Trophoblast cell (in vitro differentiated cells and primary cell): ENCODE data around the gene CCL17.
"Not testable (repeated sequence)": the region's sequence is repeated elsewhere in the genome, so short reads cannot be mapped to it uniquely, and the experiment has no call there.

Experiments used
- DNase-seq, 2 donors: peaks; one replicate each; pipeline ENCODE4 v3.0.0-alpha.2; 2016
- H2AFZ ChIP-seq: 2 replicates; pipeline ENCODE4 v1.6.1; 2013; ENCODE audit warnings: low read length, moderate library complexity, mild to moderate bottlenecking; ENCODE audit not compliant: insufficient read depth, poor library complexity
- H2AK5ac ChIP-seq: 2 replicates; pipeline ENCODE4 v1.6.1; 2013; ENCODE audit warnings: mild to moderate bottlenecking, low read length
- H2BK120ac ChIP-seq: 2 replicates; pipeline ENCODE4 v1.6.1; 2013; ENCODE audit warnings: low read length, mild to moderate bottlenecking, moderate library complexity; ENCODE audit not compliant: insufficient read depth, poor library complexity
- H2BK12ac ChIP-seq: 2 replicates; pipeline ENCODE4 v1.6.1; 2013; ENCODE audit warnings: mild to moderate bottlenecking, low read length, moderate library complexity
- H2BK5ac ChIP-seq: 2 replicates; pipeline ENCODE4 v1.6.1; 2013; ENCODE audit warnings: low read length, low read depth, moderate library complexity, mild to moderate bottlenecking; ENCODE audit not compliant: poor library complexity
- H3K14ac ChIP-seq: 2 replicates; pipeline ENCODE4 v1.6.1; 2013; ENCODE audit warnings: mild to moderate bottlenecking, low read length
- H3K18ac ChIP-seq: 2 replicates; pipeline ENCODE4 v1.6.1; 2013; ENCODE audit warnings: mild to moderate bottlenecking, low read length
- H3K23ac ChIP-seq: 2 replicates; pipeline ENCODE4 v1.6.1; 2013; ENCODE audit warnings: low read length
- H3K27ac ChIP-seq: 2 replicates; pipeline ENCODE4 v1.5.1; 2013; ENCODE audit warnings: low read depth, mild to moderate bottlenecking, inconsistent platforms, low read length, moderate library complexity
- H3K27me3 ChIP-seq: 2 replicates; pipeline ENCODE4 v1.6.1; 2013; ENCODE audit warnings: inconsistent platforms, mild to moderate bottlenecking, low read length, moderate library complexity; ENCODE audit not compliant: insufficient read depth
- H3K36me3 ChIP-seq, 2 experiments: 1 replicate in 1 of 2; 2 replicates in 1 of 2; pipeline ENCODE4 v1.6.1; 2013; ENCODE audit warnings: low read length in 2 of 2, mild to moderate bottlenecking in 2 of 2, moderate library complexity in 1 of 2; ENCODE audit not compliant: insufficient read depth in 2 of 2, control insufficient read depth in 1 of 2
- H3K4ac ChIP-seq: 2 replicates; pipeline ENCODE4 v1.6.1; 2013; ENCODE audit warnings: low read depth, mild to moderate bottlenecking, low read length, moderate library complexity
- H3K4me1 ChIP-seq, 2 experiments: 1 replicate in 1 of 2; 2 replicates in 1 of 2; pipeline ENCODE4 v1.6.1; 2013; ENCODE audit warnings: low read length in 2 of 2, mild to moderate bottlenecking in 2 of 2, moderate library complexity in 1 of 2; ENCODE audit not compliant: insufficient read depth in 2 of 2, control insufficient read depth in 1 of 2
- H3K4me2 ChIP-seq: 2 replicates; pipeline ENCODE4 v1.6.1; 2013; ENCODE audit warnings: inconsistent platforms, mild to moderate bottlenecking, low read length, moderate library complexity
- H3K4me3 ChIP-seq: 2 replicates; pipeline ENCODE4 v1.5.1; 2013; ENCODE audit warnings: mild to moderate bottlenecking, low read depth, low read length, inconsistent platforms
- H3K79me1 ChIP-seq: one replicate; pipeline ENCODE4 v1.6.1; 2013; ENCODE audit warnings: low read length
- H3K79me2 ChIP-seq: 2 replicates; pipeline ENCODE4 v1.6.1; 2013; ENCODE audit warnings: low read length, mild to moderate bottlenecking; ENCODE audit not compliant: control insufficient read depth, insufficient read depth, poor library complexity
- H3K9ac ChIP-seq: 2 replicates; pipeline ENCODE4 v1.6.1; 2013; ENCODE audit warnings: mild to moderate bottlenecking, low read length
- H3K9me3 ChIP-seq: 2 replicates; pipeline ENCODE4 v1.6.1; 2013; ENCODE audit warnings: low read depth, mild to moderate bottlenecking, control low read depth, inconsistent platforms, low read length; ENCODE audit not compliant: insufficient read depth
- H4K12ac ChIP-seq: 2 replicates; pipeline ENCODE4 v1.6.1; 2013; ENCODE audit warnings: low read depth, mild to moderate bottlenecking, low read length, moderate library complexity
- H4K8ac ChIP-seq: 2 replicates; pipeline ENCODE4 v1.6.1; 2013; ENCODE audit warnings: low read depth, mild to moderate bottlenecking, low read length, moderate library complexity
- H4K91ac ChIP-seq: one replicate; pipeline ENCODE4 v1.6.1; 2013; ENCODE audit warnings: low read depth, mild to moderate bottlenecking, low read length, moderate library complexity
- WGBS: extraction: QIAGEN DNeasy Blood & Tissue Kit; methylation state at CpG from one replicate; pipeline ENCODE4 v1.1.7; 2013; ENCODE audit warnings: missing lambda C conversion rate; ENCODE audit not compliant: insufficient read length, insufficient coverage; ENCODE audit errors: extremely low coverage; 5-methylcytosine and 5-hydroxymethylcytosine counted together

The CCL17 gene

DNA sequence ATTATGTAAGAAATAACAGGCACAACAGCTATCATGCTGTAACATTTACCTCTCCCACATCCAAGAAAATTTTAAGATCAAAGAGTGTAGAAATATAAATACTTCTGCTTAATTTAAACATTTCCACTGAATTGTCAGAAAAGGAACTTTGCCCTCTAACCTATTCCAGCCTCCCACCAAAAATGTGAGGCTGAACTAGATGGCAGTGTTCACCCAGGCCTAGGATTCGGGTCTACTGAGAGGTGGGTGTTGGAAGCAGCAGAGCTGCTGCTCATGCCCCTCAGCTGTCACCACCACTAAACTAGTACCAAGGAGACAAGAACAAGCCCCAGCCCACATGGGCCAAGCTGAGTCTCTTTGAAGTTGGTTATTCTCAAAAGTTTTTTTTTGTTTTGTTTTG is 31.3 kb downstream of the CCL17 start:
- Histone ChIP-seq H2AFZ (no peak overlapping the region), H3K36me3 (peaks cover 44 to 57% of the 10 kb centered on the region in 2 experiments), H3K4me3 (no peak overlapping the region), H3K27me3 (no peaks in the 10 kb centered on the region), H3K4ac (no peak overlapping the region), H4K12ac (no peak overlapping the region), H3K79me1 (no peaks in the 10 kb centered on the region), H3K18ac (no peak overlapping the region), H3K9me3 (peaks cover 3% of the 10 kb centered on the region), H2BK12ac (no peak overlapping the region), H2BK120ac (no peak overlapping the region), H3K14ac (no peak overlapping the region), H3K4me1 (no peaks in the 10 kb centered on the region), H4K8ac (no peak overlapping the region), H2AK5ac (no peak overlapping the region), H4K91ac (no peak overlapping the region), H3K23ac (no peak overlapping the region), H2BK5ac (no peak overlapping the region), H3K79me2 (no peaks in the 10 kb centered on the region), H3K4me2 (no peak overlapping the region), H3K9ac (no peak overlapping the region), H3K27ac (no peak overlapping the region)
- DNase-seq: no peak
- no CpG with 5 or more reads among the region's 1 CpG for WGBS

- H3K23ac ChIP-seq, H3K9ac ChIP-seq, H3K27ac ChIP-seq, H2BK120ac ChIP-seq, H2AK5ac ChIP-seq, H3K79me2 ChIP-seq, H3K4me3 ChIP-seq, H2AFZ ChIP-seq, H3K4ac ChIP-seq, H4K8ac ChIP-seq, DNase-seq, H3K9me3 ChIP-seq, H3K18ac ChIP-seq, H3K14ac ChIP-seq, H3K4me2 ChIP-seq, H3K27me3 ChIP-seq, H2BK5ac ChIP-seq, H4K91ac ChIP-seq, H4K12ac ChIP-seq, H3K79me1 ChIP-seq, H3K4me1 ChIP-seq, H2BK12ac ChIP-seq: not testable (repeated sequence)
- WGBS: no CpG with 5 or more reads among the region's 8 CpGs
- peaks cover 25 to 28% of the 10 kb centered on the region in 2 experiments for H3K36me3 ChIP-seq
Observed at GRCh38 chr16:57439947-57440346, 35.4 kb downstream of the CCL17 start.

GRCh38 chr16:57440551-57440950 is 36.0 kb downstream of the CCL17 start:
- H2BK120ac ChIP-seq, H3K23ac ChIP-seq, H3K9ac ChIP-seq, H3K14ac ChIP-seq, H3K4me3 ChIP-seq, H4K8ac ChIP-seq, H4K91ac ChIP-seq, H3K27ac ChIP-seq, H3K4ac ChIP-seq, H3K4me1 ChIP-seq, H4K12ac ChIP-seq, H3K79me1 ChIP-seq, H3K27me3 ChIP-seq, H3K4me2 ChIP-seq, H2BK12ac ChIP-seq, DNase-seq, H2BK5ac ChIP-seq, H3K79me2 ChIP-seq, H2AFZ ChIP-seq, H2AK5ac ChIP-seq, H3K9me3 ChIP-seq: not testable (repeated sequence)
- peak overlapping the region; percentile 10 for H3K18ac ChIP-seq
- WGBS: no CpG with 5 or more reads among the region's 8 CpGs
- H3K36me3 ChIP-seq: peaks cover 23% of the 10 kb centered on the region in 2 experiments

- Histone ChIP-seq H3K4me1 (peaks cover 0 to 5% of the 10 kb centered on the region in 2 experiments), H3K27ac (no peak overlapping the region), H2AFZ (no peak overlapping the region), H3K18ac (no peak overlapping the region), H3K9ac (no peak overlapping the region), H3K79me1 (peaks cover 9% of the 10 kb centered on the region), H4K12ac (no peak overlapping the region), H3K36me3 (peaks cover 6 to 8% of the 10 kb centered on the region in 2 experiments), H3K9me3 (peaks cover 3% of the 10 kb centered on the region), H2AK5ac (no peak overlapping the region), H2BK12ac (no peak overlapping the region), H3K79me2 (peaks cover 11% of the 10 kb centered on the region), H4K8ac (no peak overlapping the region), H3K14ac (no peak overlapping the region), H3K23ac (no peak overlapping the region), H4K91ac (no peak overlapping the region), H3K4me3 (no peak overlapping the region), H2BK120ac (no peak overlapping the region), H3K4ac (no peak overlapping the region), H2BK5ac (no peak overlapping the region), H3K27me3 (no peaks in the 10 kb centered on the region), H3K4me2 (no peak overlapping the region)
- no CpG with 5 or more reads among the region's 3 CpGs for WGBS
- DNase-seq: no peak
Observed at GRCh38 chr16:57444711-57445110, 40.1 kb downstream of the CCL17 start.
